NCI-H1417 treated with DMSO at 0.1 percent for 48 hours (cell line): ENCODE results near the gene PSMA3.

Source experiments
- DNase-seq: peaks from one replicate; lab custom pipeline; 2025; lab: John Stamatoyannopoulos, UW

PSMA3 gene

GRCh38 chr14:58272588-58273372 is 28.1 kb downstream of the PSMA3 start:
- no peak for DNase-seq

- DNase-seq = no peak
Measured at GRCh38 chr14:58274881-58275280, 30.2 kb downstream of the PSMA3 start.

- DNase-seq = no peak
Measured at GRCh38 chr14:58275527-58276190, 31.0 kb downstream of the PSMA3 start.

GRCh38 chr14:58276208-58276607 is 31.6 kb downstream of the PSMA3 start:
- no peak for DNase-seq

GRCh38 chr14:58278177-58278576 is 33.5 kb downstream of the PSMA3 start:
- DNase-seq = no peak

- DNase-seq = no peak
Measured at GRCh38 chr14:58280954-58281787, 36.5 kb downstream of the PSMA3 start.

- no peak for DNase-seq
Measured at GRCh38 chr14:58281969-58282368, 37.3 kb downstream of the PSMA3 start.

- DNase-seq = no peak
Measured at GRCh38 chr14:58282925-58283593, 38.4 kb downstream of the PSMA3 start.

GRCh38 chr14:58283730-58284129 is 39.1 kb downstream of the PSMA3 start:
- DNase-seq = no peak

GRCh38 chr14:58285132-58285531 is 40.5 kb downstream of the PSMA3 start:
- DNase-seq = no peak

GRCh38 chr14:58287607-58288042 is 43.0 kb downstream of the PSMA3 start:
- no peak for DNase-seq

- no peak for DNase-seq
Measured at GRCh38 chr14:58288106-58288792, 43.6 kb downstream of the PSMA3 start.

GRCh38 chr14:58291646-58292045 is 47.0 kb downstream of the PSMA3 start:
- DNase-seq = no peak

- DNase-seq = no peak
Measured at GRCh38 chr14:58292187-58292586, 47.5 kb downstream of the PSMA3 start.

- DNase-seq = no peak
Measured at GRCh38 chr14:58294201-58294600, 49.6 kb downstream of the PSMA3 start.

- DNase-seq = no peak
Measured at GRCh38 chr14:58296726-58297125, 52.1 kb downstream of the PSMA3 start.

GRCh38 chr14:58297412-58297761 is 52.7 kb downstream of the PSMA3 start:
- DNase-seq = no peak

- DNase-seq = peak; percentile 100
Measured at GRCh38 chr14:58297762-58298476, 53.3 kb downstream of the PSMA3 start.

GRCh38 chr14:58298477-58299400 is 54.1 kb downstream of the PSMA3 start, which contains the start of gene ARID4A:
Gene ARID4A, plus strand, starts transcription at chr14:58298555. Its CDS starts 1,300 bp downstream, at chr14:58299855.
- DNase-seq = no peak
